SK-N-SH treated with all-trans-retinoic acid at 6 μM for 48 hours (cell line): ENCODE results near the gene TSC2.

Source experiments
- ATAC-seq: fragments of 200-7000 bp; cut with Tn5 transposase; 3 replicates; pipeline ENCODE4 v1.9.1; 2020; ENCODE audit warnings: mild to moderate bottlenecking, moderate library complexity
- ARNTL ChIP-seq: fragments of 450-650 bp; formaldehyde crosslinking; IDR thresholded peaks from 2 replicates; pipeline ENCODE4 v1.5.0; 2020; ENCODE audit warnings: low read depth, mild to moderate bottlenecking, moderate library complexity, borderline replicate concordance
- BACH2 ChIP-seq: fragments of 250-450 bp; sonication (Bioruptor Pico); IDR thresholded peaks from 2 replicates; pipeline ENCODE4 v1.9.0; 2021; ENCODE audit warnings: mild to moderate bottlenecking, borderline replicate concordance
- CSDC2 ChIP-seq: fragments of 250-450 bp; sonication (Bioruptor Pico); IDR thresholded peaks from 2 replicates; pipeline ENCODE4 v1.5.0; 2020; ENCODE audit warnings: mild to moderate bottlenecking, moderate library complexity
- ESRRG ChIP-seq: fragments of 250-450 bp; sonication (Bioruptor Pico); IDR thresholded peaks from 2 replicates; pipeline ENCODE4 v1.6.1; 2021; ENCODE audit warnings: mild to moderate bottlenecking
- GLIS3 ChIP-seq: fragments of 250-450 bp; sonication (Bioruptor Pico); IDR thresholded peaks from 2 replicates; pipeline ENCODE4 v1.5.0; 2020; ENCODE audit warnings: mild to moderate bottlenecking, moderate library complexity
- ISL1 ChIP-seq: fragments of 250-450 bp; sonication (Bioruptor Pico); IDR thresholded peaks from 2 replicates; pipeline ENCODE4 v2.1.2; 2022; ENCODE audit warnings: mild to moderate bottlenecking, moderate library complexity
- OSR1 ChIP-seq: fragments of 250-450 bp; sonication (Bioruptor Pico); IDR thresholded peaks from 2 replicates; pipeline ENCODE4 v1.8.0; 2022; ENCODE audit warnings: moderate library complexity, mild to moderate bottlenecking, inconsistent platforms
- PPARA ChIP-seq: fragments of 250-450 bp; sonication (Bioruptor Pico); IDR thresholded peaks from 2 replicates; pipeline ENCODE4 v1.5.0; 2020; ENCODE audit warnings: mild to moderate bottlenecking, borderline replicate concordance
- RARB ChIP-seq: fragments of 250-450 bp; sonication (Bioruptor Pico); IDR thresholded peaks from 2 replicates; pipeline ENCODE4 v1.8.0; 2021; ENCODE audit warnings: mild to moderate bottlenecking, moderate library complexity
- SNAI2 ChIP-seq: fragments of 250-450 bp; sonication (Bioruptor Pico); IDR thresholded peaks from 2 replicates; pipeline ENCODE4 v1.5.0; 2020; ENCODE audit warnings: mild to moderate bottlenecking, moderate library complexity
- TCF4 ChIP-seq: fragments of 250-450 bp; sonication (Bioruptor Pico); IDR thresholded peaks from 2 replicates; pipeline ENCODE4 v1.8.0; 2021; ENCODE audit warnings: mild to moderate bottlenecking, moderate library complexity, borderline replicate concordance
- TOX ChIP-seq: fragments of 250-450 bp; sonication (Bioruptor Pico); IDR thresholded peaks from 2 replicates; pipeline ENCODE4 v1.8.0; 2021; ENCODE audit warnings: mild to moderate bottlenecking, moderate library complexity, borderline replicate concordance
- ZC3H10 ChIP-seq: fragments of 250-450 bp; sonication (Bioruptor Pico); IDR thresholded peaks from 2 replicates; pipeline ENCODE4 v1.5.1; 2021; ENCODE audit warnings: mild to moderate bottlenecking, moderate library complexity
- ZFP3 ChIP-seq: fragments of 250-450 bp; sonication (Bioruptor Pico); IDR thresholded peaks from 2 replicates; pipeline ENCODE4 v1.5.0; 2020; ENCODE audit warnings: mild to moderate bottlenecking, moderate library complexity
- ZFP30 ChIP-seq: fragments of 450-650 bp; formaldehyde crosslinking; IDR thresholded peaks from 2 replicates; pipeline ENCODE4 v1.5.0; 2022; ENCODE audit warnings: mild to moderate bottlenecking, moderate library complexity
- ZNF565 ChIP-seq: fragments of 450-650 bp; formaldehyde crosslinking; conservative IDR thresholded peaks from 2 replicates; pipeline ENCODE4 v1.5.0; 2020; ENCODE audit warnings: low read depth, mild to moderate bottlenecking, moderate library complexity
- ZNF70 ChIP-seq: fragments of 450-650 bp; formaldehyde crosslinking; IDR thresholded peaks from 2 replicates; pipeline ENCODE4 v1.5.0; 2020; ENCODE audit warnings: mild to moderate bottlenecking, moderate library complexity
- ZNF8 ChIP-seq: fragments of 450-650 bp; formaldehyde crosslinking; IDR thresholded peaks from 2 replicates; pipeline ENCODE4 v1.5.0; 2020; ENCODE audit warnings: mild to moderate bottlenecking, moderate library complexity
- TF ChIP-seq, protein P1 (sequence below): fragments of 250-450 bp; sonication (Bioruptor Pico); IDR thresholded peaks from 2 replicates; pipeline ENCODE4 v1.5.1; 2020; ENCODE audit warnings: low read depth, mild to moderate bottlenecking, moderate library complexity
- TF ChIP-seq, protein P2 (sequence below): fragments of 250-450 bp; sonication (Bioruptor Pico); IDR thresholded peaks from 2 replicates; pipeline ENCODE4 v1.5.1; 2021; ENCODE audit warnings: mild to moderate bottlenecking, moderate library complexity
- TF ChIP-seq, protein P3 (sequence below): fragments of 250-450 bp; sonication (Bioruptor Pico); IDR thresholded peaks from 2 replicates; pipeline ENCODE4 v1.8.0; 2021; ENCODE audit warnings: low read depth, mild to moderate bottlenecking, moderate library complexity, borderline replicate concordance
- TF ChIP-seq, protein P4 (sequence below): fragments of 250-450 bp; sonication (Bioruptor Pico); IDR thresholded peaks from 2 replicates; pipeline ENCODE4 v1.5.0; 2020; ENCODE audit warnings: mild to moderate bottlenecking, moderate library complexity

TSC2 gene

DNA sequence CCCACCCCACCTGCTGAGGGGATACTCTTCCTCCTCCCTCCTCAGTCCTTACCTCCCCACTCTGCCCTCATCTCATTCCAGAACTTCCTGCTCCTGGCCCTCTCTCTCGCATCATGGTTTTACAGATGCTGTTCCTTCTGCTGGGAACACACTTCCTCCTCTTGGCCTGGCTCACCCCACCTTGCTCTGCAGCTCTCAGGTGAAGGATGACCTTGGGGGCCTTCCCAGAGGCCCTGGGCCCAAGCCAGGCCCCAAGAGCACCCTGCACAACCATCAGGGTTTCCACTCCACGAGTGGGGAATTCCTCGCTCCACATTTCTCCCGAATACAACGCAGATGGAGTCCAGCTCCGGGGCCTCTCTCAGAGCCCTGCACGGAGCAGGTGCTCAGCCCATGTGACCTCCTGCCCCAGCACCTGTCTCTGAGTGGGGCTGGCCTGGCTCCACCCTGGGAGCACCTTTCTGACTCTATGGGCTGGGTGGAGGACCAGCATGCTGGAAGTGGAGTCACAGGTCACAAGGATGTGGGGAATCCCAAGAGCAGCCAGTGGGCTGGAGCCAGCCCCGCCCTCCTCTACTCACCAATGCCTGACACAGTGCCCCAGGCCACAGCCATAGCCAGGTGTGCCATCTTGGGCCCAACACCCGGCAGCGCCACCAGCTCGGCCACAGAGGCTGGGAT lies 4.7 kb upstream of the TSC2 start:
- TF ChIP-seq, protein P1, sequence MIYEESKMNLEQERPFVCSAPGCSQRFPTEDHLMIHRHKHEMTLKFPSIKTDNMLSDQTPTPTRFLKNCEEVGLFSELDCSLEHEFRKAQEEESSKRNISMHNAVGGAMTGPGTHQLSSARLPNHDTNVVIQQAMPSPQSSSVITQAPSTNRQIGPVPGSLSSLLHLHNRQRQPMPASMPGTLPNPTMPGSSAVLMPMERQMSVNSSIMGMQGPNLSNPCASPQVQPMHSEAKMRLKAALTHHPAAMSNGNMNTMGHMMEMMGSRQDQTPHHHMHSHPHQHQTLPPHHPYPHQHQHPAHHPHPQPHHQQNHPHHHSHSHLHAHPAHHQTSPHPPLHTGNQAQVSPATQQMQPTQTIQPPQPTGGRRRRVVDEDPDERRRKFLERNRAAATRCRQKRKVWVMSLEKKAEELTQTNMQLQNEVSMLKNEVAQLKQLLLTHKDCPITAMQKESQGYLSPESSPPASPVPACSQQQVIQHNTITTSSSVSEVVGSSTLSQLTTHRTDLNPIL, result no peak
- TF ChIP-seq OSR1 (CRISPR knock-in tag) (no peak), ZFP30 (CRISPR knock-in tag) (no peak), ESRRG (CRISPR knock-in tag) (no peak), ZNF70 (CRISPR knock-in tag) (no peak), SNAI2 (CRISPR knock-in tag) (no peak), TOX (no peak), ZNF8 (CRISPR knock-in tag) (no peak), ARNTL (CRISPR knock-in tag) (no peak), ZNF565 (no peak), GLIS3 (CRISPR knock-in tag) (no peak), PPARA (CRISPR knock-in tag) (no peak)
- TF ChIP-seq, protein P2, sequence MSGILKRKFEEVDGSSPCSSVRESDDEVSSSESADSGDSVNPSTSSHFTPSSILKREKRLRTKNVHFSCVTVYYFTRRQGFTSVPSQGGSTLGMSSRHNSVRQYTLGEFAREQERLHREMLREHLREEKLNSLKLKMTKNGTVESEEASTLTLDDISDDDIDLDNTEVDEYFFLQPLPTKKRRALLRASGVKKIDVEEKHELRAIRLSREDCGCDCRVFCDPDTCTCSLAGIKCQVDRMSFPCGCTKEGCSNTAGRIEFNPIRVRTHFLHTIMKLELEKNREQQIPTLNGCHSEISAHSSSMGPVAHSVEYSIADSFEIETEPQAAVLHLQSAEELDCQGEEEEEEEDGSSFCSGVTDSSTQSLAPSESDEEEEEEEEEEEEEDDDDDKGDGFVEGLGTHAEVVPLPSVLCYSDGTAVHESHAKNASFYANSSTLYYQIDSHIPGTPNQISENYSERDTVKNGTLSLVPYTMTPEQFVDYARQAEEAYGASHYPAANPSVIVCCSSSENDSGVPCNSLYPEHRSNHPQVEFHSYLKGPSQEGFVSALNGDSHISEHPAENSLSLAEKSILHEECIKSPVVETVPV (CRISPR knock-in tag), result no peak
- no peak for ATAC-seq

DNA sequence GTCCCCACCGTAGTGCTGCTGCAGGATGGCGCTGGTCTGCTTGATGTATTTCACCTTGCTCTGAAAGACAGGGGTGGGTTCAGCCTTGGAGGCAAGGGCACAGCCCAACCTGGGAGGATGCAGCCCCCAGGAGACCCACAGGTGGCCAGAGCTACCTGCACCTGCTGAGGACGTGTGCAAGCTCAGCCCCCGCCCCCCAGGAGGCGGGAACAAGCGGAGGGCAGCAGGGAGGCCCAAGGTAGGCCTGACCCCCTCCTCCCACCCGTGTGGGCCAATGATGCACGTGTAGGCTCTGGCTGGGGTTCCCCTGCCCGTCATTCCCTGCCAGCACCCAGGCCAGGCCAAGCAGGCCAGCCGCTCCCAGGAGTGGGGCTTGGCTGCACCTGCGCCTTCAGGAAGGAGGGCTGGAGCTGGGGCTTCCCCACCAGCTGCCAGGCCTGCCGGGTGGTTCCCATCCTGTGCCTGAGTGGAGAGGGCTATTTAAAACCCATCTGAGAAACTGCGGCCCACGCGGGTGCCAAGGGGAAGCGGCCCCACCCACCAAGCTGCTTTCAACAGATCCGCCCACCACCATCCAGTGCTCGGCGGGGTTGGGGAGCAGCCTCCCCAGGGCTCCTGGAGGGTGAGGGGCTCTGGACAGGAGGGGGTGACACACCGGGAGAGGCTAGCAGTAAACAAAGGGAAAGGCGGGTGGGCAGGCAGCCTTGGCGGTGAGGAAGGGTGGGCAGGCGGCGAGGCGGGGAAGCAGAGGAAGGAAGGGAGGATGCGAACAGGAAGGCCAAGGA lies 3.9 kb upstream of the TSC2 start:
- no peak for TF ChIP-seq ZNF565
- no peak for TF ChIP-seq TOX
- TF ChIP-seq, protein P1, result no peak
- TF ChIP-seq TCF4 (CRISPR knock-in tag), result no peak
- no peak for TF ChIP-seq SNAI2 (CRISPR knock-in tag)
- TF ChIP-seq, protein P3, sequence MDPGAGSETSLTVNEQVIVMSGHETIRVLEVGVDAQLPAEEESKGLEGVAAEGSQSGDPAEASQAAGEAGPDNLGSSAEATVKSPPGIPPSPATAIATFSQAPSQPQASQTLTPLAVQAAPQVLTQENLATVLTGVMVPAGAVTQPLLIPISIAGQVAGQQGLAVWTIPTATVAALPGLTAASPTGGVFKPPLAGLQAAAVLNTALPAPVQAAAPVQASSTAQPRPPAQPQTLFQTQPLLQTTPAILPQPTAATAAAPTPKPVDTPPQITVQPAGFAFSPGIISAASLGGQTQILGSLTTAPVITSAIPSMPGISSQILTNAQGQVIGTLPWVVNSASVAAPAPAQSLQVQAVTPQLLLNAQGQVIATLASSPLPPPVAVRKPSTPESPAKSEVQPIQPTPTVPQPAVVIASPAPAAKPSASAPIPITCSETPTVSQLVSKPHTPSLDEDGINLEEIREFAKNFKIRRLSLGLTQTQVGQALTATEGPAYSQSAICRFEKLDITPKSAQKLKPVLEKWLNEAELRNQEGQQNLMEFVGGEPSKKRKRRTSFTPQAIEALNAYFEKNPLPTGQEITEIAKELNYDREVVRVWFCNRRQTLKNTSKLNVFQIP (CRISPR knock-in tag), result no peak
- TF ChIP-seq OSR1 (CRISPR knock-in tag), result no peak
- TF ChIP-seq ZNF70 (CRISPR knock-in tag), result no peak
- TF ChIP-seq, protein P2 (CRISPR knock-in tag), result no peak
- TF ChIP-seq ZNF8 (CRISPR knock-in tag), result no peak
- TF ChIP-seq ZFP3, result no peak
- no peak for TF ChIP-seq ISL1 (CRISPR knock-in tag)
- TF ChIP-seq ESRRG (CRISPR knock-in tag), result no peak
- TF ChIP-seq, all 23 proteins: peak for 0
- ATAC-seq, result no peak

DNA sequence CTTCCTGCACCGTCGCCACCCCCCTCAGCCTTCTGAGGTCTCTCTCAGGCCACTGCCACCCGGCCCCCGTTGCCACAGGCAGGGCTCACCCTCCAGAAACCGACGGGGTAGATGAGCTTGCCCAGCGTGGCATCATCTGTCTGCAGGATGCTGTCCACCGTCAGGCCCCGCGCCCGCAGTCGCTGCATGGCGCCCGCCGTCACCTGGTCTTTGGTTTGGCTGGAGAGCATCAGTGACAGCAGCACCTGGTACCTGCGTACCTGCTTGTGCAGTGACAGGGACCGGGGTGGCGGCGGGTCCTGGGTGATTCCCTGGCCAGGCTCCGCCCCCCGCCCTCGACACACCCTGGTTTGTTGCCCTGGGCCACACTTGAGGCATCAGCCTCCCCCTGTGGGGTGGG lies 3.2 kb upstream of the TSC2 start:
- ATAC-seq, result no peak
- TF ChIP-seq TOX (no peak), ARNTL (CRISPR knock-in tag) (no peak), OSR1 (CRISPR knock-in tag) (no peak), GLIS3 (CRISPR knock-in tag) (no peak), PPARA (CRISPR knock-in tag) (no peak), BACH2 (CRISPR knock-in tag) (no peak), RARB (no peak), ZNF70 (CRISPR knock-in tag) (no peak), CSDC2 (no peak), ZC3H10 (no peak), ZFP3 (no peak), ZFP30 (CRISPR knock-in tag) (no peak)
- TF ChIP-seq, protein P3 (CRISPR knock-in tag), result no peak
- TF ChIP-seq, protein P4, sequence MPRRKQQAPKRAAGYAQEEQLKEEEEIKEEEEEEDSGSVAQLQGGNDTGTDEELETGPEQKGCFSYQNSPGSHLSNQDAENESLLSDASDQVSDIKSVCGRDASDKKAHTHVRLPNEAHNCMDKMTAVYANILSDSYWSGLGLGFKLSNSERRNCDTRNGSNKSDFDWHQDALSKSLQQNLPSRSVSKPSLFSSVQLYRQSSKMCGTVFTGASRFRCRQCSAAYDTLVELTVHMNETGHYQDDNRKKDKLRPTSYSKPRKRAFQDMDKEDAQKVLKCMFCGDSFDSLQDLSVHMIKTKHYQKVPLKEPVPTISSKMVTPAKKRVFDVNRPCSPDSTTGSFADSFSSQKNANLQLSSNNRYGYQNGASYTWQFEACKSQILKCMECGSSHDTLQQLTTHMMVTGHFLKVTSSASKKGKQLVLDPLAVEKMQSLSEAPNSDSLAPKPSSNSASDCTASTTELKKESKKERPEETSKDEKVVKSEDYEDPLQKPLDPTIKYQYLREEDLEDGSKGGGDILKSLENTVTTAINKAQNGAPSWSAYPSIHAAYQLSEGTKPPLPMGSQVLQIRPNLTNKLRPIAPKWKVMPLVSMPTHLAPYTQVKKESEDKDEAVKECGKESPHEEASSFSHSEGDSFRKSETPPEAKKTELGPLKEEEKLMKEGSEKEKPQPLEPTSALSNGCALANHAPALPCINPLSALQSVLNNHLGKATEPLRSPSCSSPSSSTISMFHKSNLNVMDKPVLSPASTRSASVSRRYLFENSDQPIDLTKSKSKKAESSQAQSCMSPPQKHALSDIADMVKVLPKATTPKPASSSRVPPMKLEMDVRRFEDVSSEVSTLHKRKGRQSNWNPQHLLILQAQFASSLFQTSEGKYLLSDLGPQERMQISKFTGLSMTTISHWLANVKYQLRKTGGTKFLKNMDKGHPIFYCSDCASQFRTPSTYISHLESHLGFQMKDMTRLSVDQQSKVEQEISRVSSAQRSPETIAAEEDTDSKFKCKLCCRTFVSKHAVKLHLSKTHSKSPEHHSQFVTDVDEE (CRISPR knock-in tag), result no peak
- TF ChIP-seq, protein P2 (CRISPR knock-in tag), result no peak
